ENCODE data around the gene SLC8A1.

DNA sequence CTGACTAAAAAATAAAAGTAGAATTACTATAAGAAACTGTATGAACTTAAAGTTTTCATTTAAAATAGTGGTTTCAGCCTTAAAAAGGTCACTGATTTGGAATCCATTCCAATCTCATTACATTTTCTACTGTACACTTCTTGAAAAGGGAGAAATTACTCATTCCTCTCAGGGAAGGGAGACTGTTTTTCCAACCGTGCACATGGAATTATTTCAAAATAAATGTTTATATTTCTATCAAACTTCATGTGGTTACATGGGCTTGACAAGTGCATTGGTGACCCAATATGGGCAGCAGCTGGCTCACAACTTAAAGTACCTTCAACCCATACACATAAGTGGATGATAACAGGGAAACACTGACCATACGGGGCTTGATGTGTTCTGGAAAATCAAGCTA, 348.3 kb downstream of the SLC8A1 start:
- TF ChIP-seq, protein P1, sequence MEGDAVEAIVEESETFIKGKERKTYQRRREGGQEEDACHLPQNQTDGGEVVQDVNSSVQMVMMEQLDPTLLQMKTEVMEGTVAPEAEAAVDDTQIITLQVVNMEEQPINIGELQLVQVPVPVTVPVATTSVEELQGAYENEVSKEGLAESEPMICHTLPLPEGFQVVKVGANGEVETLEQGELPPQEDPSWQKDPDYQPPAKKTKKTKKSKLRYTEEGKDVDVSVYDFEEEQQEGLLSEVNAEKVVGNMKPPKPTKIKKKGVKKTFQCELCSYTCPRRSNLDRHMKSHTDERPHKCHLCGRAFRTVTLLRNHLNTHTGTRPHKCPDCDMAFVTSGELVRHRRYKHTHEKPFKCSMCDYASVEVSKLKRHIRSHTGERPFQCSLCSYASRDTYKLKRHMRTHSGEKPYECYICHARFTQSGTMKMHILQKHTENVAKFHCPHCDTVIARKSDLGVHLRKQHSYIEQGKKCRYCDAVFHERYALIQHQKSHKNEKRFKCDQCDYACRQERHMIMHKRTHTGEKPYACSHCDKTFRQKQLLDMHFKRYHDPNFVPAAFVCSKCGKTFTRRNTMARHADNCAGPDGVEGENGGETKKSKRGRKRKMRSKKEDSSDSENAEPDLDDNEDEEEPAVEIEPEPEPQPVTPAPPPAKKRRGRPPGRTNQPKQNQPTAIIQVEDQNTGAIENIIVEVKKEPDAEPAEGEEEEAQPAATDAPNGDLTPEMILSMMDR (IDR thresholded peaks at IDR 0.05; ENCODE audit: insufficient read depth, low read depth, low read length) = no peak
- TF ChIP-seq EZH2 (IDR thresholded peaks at IDR 0.05; ENCODE audit: insufficient read depth, low read length) = no peak

All from astrocyte (in vitro differentiated cells and primary cell).